ENCODE measurements around the gene NEUROG2.

GRCh38 chr4:112516471-112517066, 589 bp upstream of the NEUROG2 start:
- TF ChIP-seq EZH2 (IDR thresholded peaks at IDR 0.05; ENCODE audit: borderline replicate concordance, low read length) = no peak
- no peak for TF ChIP-seq CTCF (conservative IDR thresholded peaks at IDR 0.05 in 1 of 2, IDR thresholded peaks at IDR 0.05 in 1 of 2; ENCODE audit: extremely low read depth in 1 of 2, insufficient read depth in 1 of 2, low read depth in 1 of 2, low read length in 2 of 2)

All from mammary epithelial cell (primary cell).